Keratinocyte (primary cell): Measurements from ENCODE around the gene GOLM1. TPM values are rescaled to one million over a fixed set of nuclear protein-coding genes. Genes with fewer than 3 reads are reported as not detected.

ENCODE experiments used
- DNase-seq: peaks from one replicate; pipeline ENCODE4 v3.0.0-alpha.2; 2011; ENCODE audit warnings: low read depth, missing footprints, low spot score
- FAIRE-seq: peaks from 2 replicates; lab custom pipeline; 2011; peaks lifted over from hg19 to GRCh38; lab: Jason Lieb, UNC
- H2AFZ ChIP-seq: 2 replicates; pipeline ENCODE4 v1.6.0; 2012; ENCODE audit warnings: low read length, control low read depth, inconsistent platforms; ENCODE audit not compliant: control insufficient read depth
- H3K27ac ChIP-seq: 2 replicates; pipeline ENCODE4 v1.5.1; 2011; ENCODE audit warnings: low read length; ENCODE audit not compliant: control insufficient read depth, insufficient read depth
- H3K27me3 ChIP-seq: 3 replicates; pipeline ENCODE4 v1.6.0; 2011; ENCODE audit warnings: low read length; ENCODE audit not compliant: control insufficient read depth, insufficient read depth; ENCODE audit errors: extremely low read depth
- H3K36me3 ChIP-seq, 2 experiments: 2 replicates in 1 of 2; 3 replicates in 1 of 2; pipeline ENCODE4 v1.5.1; 2011; ENCODE audit warnings: low read length in 2 of 2, mild to moderate bottlenecking in 1 of 2; ENCODE audit not compliant: control insufficient read depth in 2 of 2, insufficient read depth in 2 of 2; ENCODE audit errors: extremely low read depth in 1 of 2
- H3K4me1 ChIP-seq: 3 replicates; pipeline ENCODE4 v1.5.1; 2011; ENCODE audit warnings: low read length; ENCODE audit not compliant: control insufficient read depth, insufficient read depth; ENCODE audit errors: extremely low read depth
- H3K4me2 ChIP-seq: 3 replicates; pipeline ENCODE4 v1.6.0; 2011; ENCODE audit warnings: low read depth, low read length; ENCODE audit not compliant: control insufficient read depth, insufficient read depth; ENCODE audit errors: extremely low read depth
- H3K4me3 ChIP-seq, 3 experiments: fragments of 200-600 bp in 1 of 3; sonication (generic) in 1 of 3; 2 replicates in 2 of 3; 3 replicates in 1 of 3; pipeline ENCODE4 v1.5.1; 2011 to 2016; ENCODE audit warnings: low read length in 3 of 3, mild to moderate bottlenecking in 3 of 3, control low read depth in 2 of 3, inconsistent platforms in 1 of 3, low read depth in 1 of 3, mixed read lengths in 1 of 3, mixed run types in 1 of 3, moderate library complexity in 1 of 3; ENCODE audit not compliant: control insufficient read depth in 2 of 3, insufficient read depth in 2 of 3; ENCODE audit errors: extremely low read depth in 1 of 3
- H3K79me2 ChIP-seq: 2 replicates; pipeline ENCODE4 v1.6.0; 2012; ENCODE audit warnings: low read length; ENCODE audit not compliant: control insufficient read depth, insufficient read depth
- H3K9ac ChIP-seq: 3 replicates; pipeline ENCODE4 v1.6.0; 2011; ENCODE audit warnings: low read length; ENCODE audit not compliant: control insufficient read depth, insufficient read depth; ENCODE audit errors: extremely low read depth
- H3K9me1 ChIP-seq: 3 replicates; pipeline ENCODE4 v1.6.0; 2011; ENCODE audit warnings: low read length; ENCODE audit not compliant: control insufficient read depth, insufficient read depth; ENCODE audit errors: extremely low read depth
- H3K9me3 ChIP-seq: 2 replicates; pipeline ENCODE4 v1.5.1; 2012; ENCODE audit warnings: low read depth, low read length; ENCODE audit not compliant: control insufficient read depth
- H4K20me1 ChIP-seq: 3 replicates; pipeline ENCODE4 v1.6.0; 2011; ENCODE audit warnings: low read length; ENCODE audit not compliant: control insufficient read depth, insufficient read depth; ENCODE audit errors: extremely low read depth
- CTCF ChIP-seq, 3 experiments: IDR thresholded peaks in 1 of 3; conservative IDR thresholded peaks in 1 of 3; optimal IDR thresholded peaks in 1 of 3; 2 replicates in 2 of 3; 3 replicates in 1 of 3; pipeline versions ENCODE3 to v1.5.1; 2011; ENCODE audit warnings: low read length in 3 of 3, mild to moderate bottlenecking in 3 of 3, moderate library complexity in 2 of 3, control low read depth in 1 of 3, inconsistent platforms in 1 of 3; ENCODE audit not compliant: insufficient read depth in 2 of 3; ENCODE audit errors: extremely low read depth in 1 of 3
- EZH2 ChIP-seq: IDR thresholded peaks from one replicate; pipeline ENCODE4 v1.6.1; 2012; ENCODE audit warnings: inconsistent platforms, mild to moderate bottlenecking, low read length, moderate library complexity
- dilution Hi-C: fragments of 300-500 bp; cut with MboI; formaldehyde crosslinking; loops from one replicate; pipeline ENCODE4 v1.7.0; 2020; ENCODE audit warnings: low sequenced_read_pairs; ENCODE audit not compliant: extremely low pct_ligation_motif_present
- polyA plus RNA-seq, 5 experiments: library from polyadenylated mRNA; depleted of rRNA in 3 of 5; stranded (reverse) in 3 of 5; stranded (forward) in 1 of 5; unstranded in 1 of 5; fragments of >200 nt; gene quantifications; 1 replicate in 1 of 5; 2 replicates in 3 of 5; 3 replicates in 1 of 5; pipeline versions ENCODE4 v1.2.1 to v1.2.3, GENCODE V29; 2011 to 2012; ENCODE audit warnings: missing spikeins in 2 of 5, low read depth in 1 of 5, low replicate concordance in 1 of 5

The GOLM1 gene
- polyA plus RNA-seq, 1 donor (not counting 4 experiments of a cell fraction or from before 2014, with no cell fraction given): 17.3 TPM

GRCh38 chr9:86142973-86143372 is 43.6 kb upstream of the GOLM1 start:
- Histone ChIP-seq H3K27me3 (no peaks in the 10 kb centered on the region), H3K9ac (no peak overlapping the region), H2AFZ (no peak overlapping the region), H3K79me2 (no peaks in the 10 kb centered on the region), H3K4me2 (no peak overlapping the region), H4K20me1 (no peaks in the 10 kb centered on the region), H3K36me3 (no peaks in the 10 kb centered on the region), H3K27ac (no peak overlapping the region), H3K4me1 (no peaks in the 10 kb centered on the region), H3K9me1 (no peaks in the 10 kb centered on the region), H3K9me3 (peaks cover 5% of the 10 kb centered on the region), H3K4me3 (no peak overlapping the region)
- no peak for DNase-seq
- no peak for FAIRE-seq
- TF ChIP-seq CTCF (optimal IDR thresholded peaks at IDR 0.05 in 1 of 3, IDR thresholded peaks at IDR 0.05 in 1 of 3, conservative IDR thresholded peaks at IDR 0.05 in 1 of 3; ENCODE audit: extremely low read depth in 1 of 3, insufficient read depth in 2 of 3, low read length in 3 of 3) (no peak), EZH2 (no peak)
- dilution Hi-C loops: no loop called here

GRCh38 chr9:86141843-86142242 is 42.5 kb upstream of the GOLM1 start:
- Histone ChIP-seq H4K20me1 (no peaks in the 10 kb centered on the region), H2AFZ (no peak overlapping the region), H3K27ac (no peak overlapping the region), H3K4me3 (no peak overlapping the region), H3K4me2 (no peak overlapping the region), H3K9me3 (peaks cover 5% of the 10 kb centered on the region), H3K9ac (no peak overlapping the region), H3K27me3 (no peaks in the 10 kb centered on the region), H3K79me2 (no peaks in the 10 kb centered on the region), H3K4me1 (no peaks in the 10 kb centered on the region), H3K36me3 (no peaks in the 10 kb centered on the region), H3K9me1 (no peaks in the 10 kb centered on the region)
- dilution Hi-C loops: no loop called here
- TF ChIP-seq CTCF (optimal IDR thresholded peaks at IDR 0.05 in 1 of 3, IDR thresholded peaks at IDR 0.05 in 1 of 3, conservative IDR thresholded peaks at IDR 0.05 in 1 of 3; ENCODE audit: extremely low read depth in 1 of 3, insufficient read depth in 2 of 3, low read length in 3 of 3): no peak
- no peak for TF ChIP-seq EZH2
- FAIRE-seq (no peak), DNase-seq (no peak)
